GM21786 (cell line): ENCODE data around the gene KRTAP1-1.
"Not testable (repeated sequence)": the region's sequence is repeated elsewhere in the genome, so short reads cannot be mapped to it uniquely, and the experiment has no call there.

Experiments
- ATAC-seq: cut with Tn5 transposase; IDR thresholded peaks from one replicate; pipeline ENCODE4 v1.9.1; 2021; ENCODE audit not compliant: unreplicated experiment

Gene KRTAP1-1

DNA sequence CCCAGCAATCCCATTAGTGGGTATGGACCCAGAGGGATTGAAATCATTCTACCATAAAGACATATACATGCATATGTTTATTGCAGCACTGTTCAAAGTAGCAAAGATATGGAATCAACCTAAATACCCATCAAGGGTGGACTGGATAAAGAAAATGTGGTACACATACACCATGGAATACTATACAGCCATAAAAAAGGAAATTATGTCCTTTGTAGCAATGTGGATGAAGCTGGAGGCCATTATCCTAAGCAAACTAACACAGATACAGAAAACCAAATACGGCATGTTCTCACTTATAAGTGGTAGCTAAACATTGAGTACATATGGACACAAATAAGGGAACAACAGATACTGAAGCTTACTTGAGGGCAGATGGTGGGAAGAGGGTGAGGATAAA, 16.3 kb upstream of the KRTAP1-1 start:
- no peak for ATAC-seq

DNA sequence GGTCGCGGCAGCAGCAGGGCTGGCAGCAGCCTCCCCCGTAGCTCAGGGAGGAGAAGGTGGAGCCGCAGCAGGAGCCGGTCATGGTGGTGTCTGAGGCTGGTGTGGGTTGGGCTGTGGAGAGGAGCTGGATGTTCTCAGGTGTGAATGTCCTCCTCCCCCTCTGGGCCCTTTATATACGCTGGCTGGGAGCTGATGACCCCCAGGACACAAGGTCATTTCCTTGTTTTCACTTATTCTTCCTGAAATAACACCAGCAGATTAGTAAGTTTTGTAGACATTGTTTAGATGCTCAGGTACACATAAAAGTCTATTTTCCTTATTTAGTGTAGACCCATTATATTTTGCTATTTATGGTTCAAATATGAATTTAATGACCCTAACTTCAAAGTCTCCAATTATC, 13.9 kb upstream of the KRTAP1-1 start, which contains the start of gene KRTAP2-2:
KRTAP2-2 (minus strand) TSS at position 101 of the 400 bp plus-strand sequence; CDS start at position 82, 19 bp downstream.
- not testable (repeated sequence) for ATAC-seq

DNA sequence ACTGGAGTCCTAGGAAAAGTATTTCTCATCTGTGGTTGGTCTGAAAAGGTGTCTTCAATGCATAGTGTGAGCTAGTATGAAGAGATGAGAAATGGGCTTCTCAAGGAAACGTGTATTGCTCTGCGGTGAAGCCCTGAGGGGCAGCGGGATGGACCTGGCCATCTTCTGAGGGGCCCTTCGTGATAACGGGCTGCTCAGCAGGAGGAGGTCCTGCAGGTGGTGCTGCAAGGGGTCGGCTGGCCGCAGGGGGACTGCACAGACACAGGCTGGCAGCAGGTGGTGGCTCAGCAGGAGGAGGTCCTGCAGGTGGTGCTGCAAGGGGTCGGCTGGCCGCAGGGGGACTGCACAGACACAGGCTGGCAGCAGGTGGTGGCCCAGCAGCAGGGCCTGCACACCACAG, 13.3 kb upstream of the KRTAP1-1 start:
- not testable (repeated sequence) for ATAC-seq

DNA sequence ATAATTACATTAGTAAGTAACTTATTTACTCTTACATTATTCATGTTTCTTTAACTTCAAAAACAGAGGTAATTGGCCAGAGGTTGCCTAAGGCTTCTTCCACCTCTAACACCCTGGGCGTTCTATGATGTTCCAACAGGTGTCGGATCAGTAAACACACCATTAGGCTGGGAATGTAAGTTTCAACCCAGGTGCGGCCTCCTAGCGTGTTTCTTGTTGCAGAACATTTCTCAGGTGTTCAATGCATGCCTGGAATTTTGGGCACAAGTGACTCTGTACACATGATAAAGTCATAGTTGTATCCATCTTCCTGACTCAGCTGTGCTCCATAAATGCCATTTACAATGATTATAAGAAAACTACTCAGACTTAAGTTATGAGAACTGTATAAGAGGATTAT, 12.8 kb upstream of the KRTAP1-1 start:
- ATAC-seq, result no peak

GRCh38 chr17:41052566-41052965, 11.3 kb upstream of the KRTAP1-1 start:
- ATAC-seq, result no peak

GRCh38 chr17:41049110-41049509, 7.9 kb upstream of the KRTAP1-1 start:
- ATAC-seq, result no peak

DNA sequence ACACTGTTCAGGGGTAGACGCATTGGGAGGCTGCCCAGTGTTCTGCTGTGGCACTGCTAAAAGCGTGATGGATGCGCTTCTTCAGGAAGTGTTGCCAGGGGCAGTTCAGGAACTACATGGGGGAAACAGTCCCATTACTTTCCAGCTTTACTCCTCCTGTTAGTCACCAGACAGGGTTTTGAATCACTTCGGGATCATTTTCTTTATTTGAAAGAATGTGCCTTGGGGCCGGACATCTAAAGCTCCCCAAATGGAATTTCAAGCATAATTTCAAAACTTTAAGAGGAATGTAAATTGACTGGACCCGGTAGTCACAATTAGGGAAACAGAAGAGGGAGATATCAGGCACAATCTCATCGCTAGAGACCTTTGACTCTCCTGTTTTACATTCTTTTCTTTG, 7.2 kb upstream of the KRTAP1-1 start:
- ATAC-seq, result no peak

DNA sequence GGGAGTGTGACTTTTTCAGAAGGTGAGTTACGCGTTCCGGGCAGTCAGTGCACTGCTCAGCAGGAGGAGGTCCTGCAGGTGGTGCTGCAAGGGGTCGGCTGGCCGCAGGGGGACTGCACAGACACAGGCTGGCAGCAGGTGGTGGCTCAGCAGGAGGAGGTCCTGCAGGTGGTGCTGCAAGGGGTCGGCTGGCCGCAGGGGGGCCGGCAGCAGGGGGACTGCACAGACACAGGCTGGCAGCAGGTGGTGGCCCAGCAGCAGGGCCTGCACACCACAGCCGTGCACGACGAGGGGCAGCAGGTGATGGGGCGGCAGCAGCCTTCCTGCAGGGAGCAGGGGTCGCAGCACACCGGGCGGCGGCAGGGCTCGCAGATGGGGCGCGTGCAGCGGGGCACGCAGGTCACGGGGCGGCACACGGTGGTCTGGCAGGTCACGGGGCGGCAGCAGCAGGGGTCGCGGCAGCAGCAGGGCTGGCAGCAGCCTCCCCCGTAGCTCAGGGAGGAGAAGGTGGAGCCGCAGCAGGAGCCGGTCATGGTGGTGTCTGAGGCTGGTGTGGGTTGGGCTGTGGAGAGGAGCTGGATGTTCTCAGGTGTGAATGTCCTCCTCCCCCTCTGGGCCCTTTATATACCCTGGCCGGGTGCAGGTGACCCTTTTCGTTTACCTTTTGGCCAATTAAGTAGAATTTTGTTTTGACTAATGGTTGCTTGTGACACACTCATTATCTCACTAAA, 5.7 kb upstream of the KRTAP1-1 start, which contains the start of gene KRTAP2-1:
KRTAP2-1 (minus strand) TSS at position 582 of the 731 bp plus-strand sequence; CDS start at position 533, 49 bp downstream.
- not testable (repeated sequence) for ATAC-seq

GRCh38 chr17:41042953-41043352, 1.7 kb upstream of the KRTAP1-1 start:
- ATAC-seq, result no peak

DNA sequence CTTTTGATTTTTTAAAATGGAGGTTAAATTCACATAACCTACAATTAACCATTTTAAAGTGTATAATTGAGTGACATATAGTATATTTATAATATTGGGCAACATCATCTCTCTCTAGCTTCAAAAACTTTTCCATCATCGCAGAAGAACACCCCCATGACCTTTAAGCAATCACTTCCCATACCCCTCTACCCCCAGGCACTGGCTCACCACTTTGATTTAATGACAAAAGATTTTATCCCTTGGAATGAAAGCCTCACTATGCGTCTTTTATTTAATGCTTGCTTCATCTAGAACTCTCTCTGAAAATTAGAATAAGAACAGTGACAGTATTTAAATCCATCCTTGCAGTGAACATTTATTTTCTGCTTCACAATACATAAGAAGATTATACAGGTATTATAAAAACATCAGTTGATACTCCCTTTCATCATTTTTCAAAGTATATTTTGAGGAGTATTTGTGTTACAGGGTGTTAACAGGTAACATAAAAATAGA, 3.3 kb downstream of the KRTAP1-1 start:
- ATAC-seq, result no peak

DNA sequence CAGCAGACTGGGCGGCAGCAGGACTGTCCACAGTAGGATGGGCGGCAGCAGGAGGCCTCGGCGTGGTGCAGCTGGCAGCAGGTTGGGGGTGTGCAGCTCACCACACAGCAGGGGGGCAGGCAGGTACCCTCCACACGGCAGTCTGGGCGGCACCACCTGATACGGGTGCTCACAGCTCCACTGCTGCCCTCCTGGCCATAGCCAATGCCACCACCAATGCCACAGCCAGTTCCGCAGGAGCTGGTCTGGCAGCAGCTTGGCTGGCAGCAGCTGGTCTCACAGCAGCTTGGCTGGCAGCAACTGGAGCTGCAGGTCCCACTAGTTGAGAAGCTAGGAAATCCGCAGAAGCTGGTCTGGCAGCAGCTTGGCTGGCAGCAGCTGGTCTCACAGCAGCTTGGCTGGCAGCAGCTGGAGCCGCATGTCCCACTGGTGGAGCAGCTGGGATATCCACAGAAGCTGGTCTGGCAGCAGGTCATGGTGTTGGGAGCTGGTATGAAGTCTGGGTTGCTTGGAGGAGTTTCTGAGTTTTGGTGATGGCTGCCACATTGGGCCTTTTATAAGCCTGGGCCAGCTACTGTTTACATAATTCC, 6.8 kb downstream of the KRTAP1-1 start, which contains the start of gene KRTAP1-3:
KRTAP1-3 (minus strand) TSS at position 529 of the 590 bp plus-strand sequence; CDS start at position 476, 53 bp downstream.
- not testable (repeated sequence) for ATAC-seq

GRCh38 chr17:41029633-41030245, 11.5 kb downstream of the KRTAP1-1 start, which contains the start of gene KRTAP1-4:
Gene KRTAP1-4, minus strand, starts transcription at chr17:41030195. Its CDS starts 117 bp downstream, at chr17:41030078.
- no peak for ATAC-seq

- no peak for ATAC-seq
Observed at GRCh38 chr17:41026715-41027471, 14.4 kb downstream of the KRTAP1-1 start, which contains the start of gene KRTAP1-5. Gene KRTAP1-5, minus strand, starts transcription at chr17:41027208. Its CDS starts 53 bp downstream, at chr17:41027155.

DNA sequence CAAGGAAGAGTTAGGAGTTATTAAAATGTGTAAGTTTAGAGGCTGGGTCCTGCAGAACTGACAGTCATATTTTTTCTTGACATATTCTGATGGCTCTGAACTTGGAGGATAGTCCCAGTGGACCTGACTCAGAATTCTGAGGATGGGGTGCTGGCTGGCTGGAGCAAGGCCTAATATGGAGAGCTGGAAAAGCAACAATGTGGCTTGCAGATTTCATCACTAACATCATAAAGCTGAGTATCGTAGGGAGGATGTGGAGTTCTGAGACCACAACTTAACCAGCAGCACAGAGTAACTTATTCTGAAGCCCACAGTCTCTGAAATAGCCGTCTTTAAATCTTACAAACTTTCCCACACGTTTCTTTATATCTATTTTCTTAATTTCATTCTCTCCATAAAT, 16.6 kb downstream of the KRTAP1-1 start:
- no peak for ATAC-seq

DNA sequence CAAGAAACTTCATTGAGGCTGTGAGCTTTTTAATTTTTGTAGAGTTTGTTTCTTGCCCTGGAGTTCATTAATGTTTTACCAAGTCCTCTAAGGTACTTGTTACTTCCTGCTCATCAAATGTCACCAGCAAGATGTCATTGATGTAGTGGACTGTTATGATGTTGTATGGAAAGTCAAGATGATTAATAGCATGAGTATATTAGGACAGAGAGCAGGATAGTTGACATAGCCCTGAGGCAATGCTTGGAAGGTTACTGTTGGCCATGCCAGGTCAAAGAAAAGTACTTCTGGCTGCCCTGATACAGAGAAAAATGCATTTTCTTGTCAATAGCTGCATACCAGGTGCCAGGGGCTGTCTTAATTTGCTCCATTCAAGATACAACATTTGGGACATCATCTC, 20.9 kb downstream of the KRTAP1-1 start:
- no peak for ATAC-seq

GRCh38 chr17:41019415-41019814, 21.8 kb downstream of the KRTAP1-1 start:
- ATAC-seq, result no peak

GRCh38 chr17:41018541-41018940, 22.7 kb downstream of the KRTAP1-1 start:
- ATAC-seq, result no peak

DNA sequence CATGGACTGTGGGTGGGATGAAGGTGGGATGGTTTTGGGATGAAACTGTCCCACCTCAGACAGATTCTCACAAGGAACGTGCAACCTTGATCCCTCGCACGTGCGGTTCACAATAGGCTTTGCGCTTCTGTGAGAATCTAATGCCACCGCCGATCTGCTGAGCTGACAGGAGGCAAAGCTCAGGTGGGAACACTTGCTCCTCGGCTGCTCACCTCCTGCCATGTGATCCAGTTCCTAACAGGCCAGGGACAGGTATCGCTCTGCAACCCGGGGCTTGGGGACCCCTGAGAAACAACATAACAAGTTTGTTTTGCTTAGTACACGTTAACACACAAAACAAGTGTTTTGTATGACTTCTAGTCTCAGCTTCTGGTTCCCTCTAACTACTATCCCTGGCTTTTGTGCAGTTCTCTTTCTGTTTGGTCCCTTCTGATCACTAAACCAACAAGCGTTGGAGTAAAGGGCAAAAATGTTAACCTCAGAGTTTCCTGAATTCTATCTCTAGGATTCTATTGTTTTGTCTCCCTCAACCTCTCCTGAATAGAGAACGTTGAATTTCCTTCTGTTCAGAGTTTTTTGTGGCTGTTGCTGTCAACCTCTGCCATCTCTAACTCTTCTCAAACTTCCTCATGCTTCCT, 24.6 kb downstream of the KRTAP1-1 start:
- ATAC-seq, result no peak

DNA sequence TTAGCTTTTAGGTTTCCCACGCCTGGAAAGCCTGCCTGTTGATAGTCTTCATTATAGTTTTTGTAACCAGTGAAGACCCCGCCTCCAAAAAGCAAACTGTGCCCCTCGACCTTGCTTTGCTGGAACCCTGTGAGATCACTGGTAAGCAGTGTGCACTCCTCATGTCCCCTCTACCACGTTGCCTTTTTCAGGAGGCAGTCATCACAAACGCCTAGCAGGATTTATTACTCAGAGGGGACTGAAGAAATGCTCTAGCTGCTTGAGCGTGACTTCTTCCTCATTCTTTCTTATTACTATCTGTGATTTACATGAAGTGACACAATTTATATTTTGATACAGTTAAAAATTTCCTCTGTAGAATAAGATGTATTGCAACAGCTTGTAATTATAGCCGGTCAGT, 25.8 kb downstream of the KRTAP1-1 start:
- ATAC-seq, result no peak

GRCh38 chr17:41013606-41014005, 27.6 kb downstream of the KRTAP1-1 start:
- ATAC-seq, result no peak
